Transverse colon (tissue), 4 donors: Measurements from ENCODE around the gene CALN1. TPM values are rescaled to one million over a fixed set of nuclear protein-coding genes. Genes with fewer than 3 reads are reported as not detected.
"Not testable (repeated sequence)": the region's sequence is repeated elsewhere in the genome, so short reads cannot be mapped to it uniquely, and the experiment has no call there.

ENCODE experiments used
- DNase-seq: peaks from one replicate; pipeline ENCODE4 v3.0.0-alpha.2; 2019
- H3K27ac ChIP-seq, 4 donors: fragments of 200-600 bp; sonication (generic); 2 replicates each; pipeline ENCODE4 v1.5.1; 2016 to 2018; ENCODE audit warnings: inconsistent platforms in 4 of 4
- H3K27me3 ChIP-seq: fragments of 200-600 bp; sonication (generic); 2 replicates; pipeline ENCODE4 v1.5.1; 2017; ENCODE audit warnings: inconsistent platforms
- H3K36me3 ChIP-seq, 4 donors: fragments of 200-600 bp; sonication (generic); 2 replicates each; pipeline ENCODE4 v1.5.1; 2017 to 2019; ENCODE audit warnings: inconsistent platforms in 4 of 4
- H3K4me1 ChIP-seq, 4 donors: fragments of 200-600 bp; sonication (generic); 2 replicates each; pipeline ENCODE4 v1.5.1; 2017 to 2020; ENCODE audit warnings: inconsistent platforms in 4 of 4
- H3K4me3 ChIP-seq, 4 donors: fragments of 200-600 bp; sonication (generic); 1 replicate in 1 of 4; 2 replicates in 3 of 4; pipeline versions ENCODE4 v1.5.1 to v1.6.1; 2017 to 2019; ENCODE audit warnings: inconsistent platforms in 4 of 4
- H3K9me3 ChIP-seq, 2 donors: fragments of 200-600 bp; sonication (generic); 2 replicates each; pipeline ENCODE4 v1.5.1; 2017 to 2019; ENCODE audit warnings: inconsistent platforms in 2 of 2
- EP300 ChIP-seq: sonication (generic); formaldehyde crosslinking; IDR thresholded peaks from one replicate; pipeline ENCODE4 v1.6.1; 2017; ENCODE audit warnings: antibody characterized with exemption, low read depth
- POLR2A ChIP-seq: fragments of 450-650 bp; IDR thresholded peaks from one replicate; pipeline ENCODE4 v1.6.1; 2016; ENCODE audit warnings: antibody characterized with exemption, mild to moderate bottlenecking, moderate library complexity
- POLR2AphosphoS5 ChIP-seq, 3 donors: sonication (generic); formaldehyde crosslinking; IDR thresholded peaks; one replicate each; pipeline ENCODE4 v1.6.1; 2016; ENCODE audit warnings: antibody characterized with exemption in 3 of 3
- WGBS, 2 donors: methylation state at CpG; one replicate each; pipeline ENCODE4 v1.1.5; 2018; ENCODE audit warnings: low coverage in 1 of 2; 5-methylcytosine and 5-hydroxymethylcytosine counted together
- in situ Hi-C, 4 donors: fragments of 200-750 bp; cut with MboI; loops; one replicate each; pipeline versions ENCODE4 v1.15.0 to v1.15.1; 2017; ENCODE audit warnings: low sequenced_read_pairs in 3 of 4, low pct_ligation_motif_present in 1 of 4, low pct_unique_long_range_greater_than_20kb in 1 of 4
- intact Hi-C: fragments of 100-400 bp; cut with DNase I; formaldehyde crosslinking; loops from one replicate; pipeline ENCODE4 v1.15.1; 2023; ENCODE audit warnings: low total_unique reads
- total RNA-seq, 4 donors: library from RNA; depleted of rRNA; stranded (reverse); fragments of >200 nt; gene quantifications; one replicate each; pipeline ENCODE4 v1.1.0, GENCODE V29; 2016
- TF ChIP-seq, protein P1 (sequence below), 5 experiments: fragments of 200-600 bp in 3 of 5; fragments of 450-650 bp in 2 of 5; sonication (generic) in 3 of 5; IDR thresholded peaks; 1 replicate in 2 of 5; 2 replicates in 3 of 5; pipeline ENCODE4 v1.5.1; 2016 to 2017; ENCODE audit warnings: antibody characterized with exemption in 5 of 5, inconsistent platforms in 3 of 5, mild to moderate bottlenecking in 2 of 5, moderate library complexity in 1 of 5

The CALN1 gene
- total RNA-seq, 4 donors from 2014 or later = not detected

DNA sequence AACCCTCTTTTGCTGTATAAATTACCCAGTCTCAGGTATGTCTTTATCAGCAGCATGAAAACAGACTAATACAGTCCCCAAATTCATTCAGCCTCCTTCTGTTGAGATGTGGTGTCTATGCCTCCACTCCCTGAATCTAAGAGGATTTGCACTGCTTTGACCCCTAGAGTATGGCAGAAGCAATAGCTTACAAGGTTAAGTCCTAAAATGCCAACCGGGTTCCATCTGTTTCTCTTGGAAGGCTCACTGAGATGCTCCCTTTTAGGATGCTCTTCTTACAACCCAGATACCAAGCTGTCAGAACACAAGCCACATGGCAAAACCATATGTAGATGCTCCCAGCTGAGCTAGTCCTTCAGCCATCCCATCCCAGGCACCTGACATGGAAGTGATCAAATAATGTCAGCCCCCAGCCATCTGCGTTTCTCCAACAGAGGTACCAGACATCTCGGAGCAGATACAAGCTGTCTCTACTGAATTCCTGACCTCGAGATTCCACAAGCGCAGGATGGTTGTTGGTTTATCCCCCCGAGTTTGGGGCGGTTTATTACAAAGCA is 20.2 kb downstream of the CALN1 start:
- Histone ChIP-seq H3K4me3 (no peak overlapping the region), H3K4me1 (no peaks in the 10 kb centered on the region), H3K36me3 (no peaks in the 10 kb centered on the region), H3K27me3 (no peaks in the 10 kb centered on the region), H3K27ac (no peak overlapping the region), H3K9me3 (no peaks in the 10 kb centered on the region)
- in situ Hi-C loops (no loop called here), intact Hi-C loops (no loop called here)
- DNase-seq = no peak
- TF ChIP-seq POLR2AphosphoS5 (IDR thresholded peaks at IDR 0.05) (no peak), EP300 (no peak), POLR2A (no peak)
- TF ChIP-seq, protein P1, sequence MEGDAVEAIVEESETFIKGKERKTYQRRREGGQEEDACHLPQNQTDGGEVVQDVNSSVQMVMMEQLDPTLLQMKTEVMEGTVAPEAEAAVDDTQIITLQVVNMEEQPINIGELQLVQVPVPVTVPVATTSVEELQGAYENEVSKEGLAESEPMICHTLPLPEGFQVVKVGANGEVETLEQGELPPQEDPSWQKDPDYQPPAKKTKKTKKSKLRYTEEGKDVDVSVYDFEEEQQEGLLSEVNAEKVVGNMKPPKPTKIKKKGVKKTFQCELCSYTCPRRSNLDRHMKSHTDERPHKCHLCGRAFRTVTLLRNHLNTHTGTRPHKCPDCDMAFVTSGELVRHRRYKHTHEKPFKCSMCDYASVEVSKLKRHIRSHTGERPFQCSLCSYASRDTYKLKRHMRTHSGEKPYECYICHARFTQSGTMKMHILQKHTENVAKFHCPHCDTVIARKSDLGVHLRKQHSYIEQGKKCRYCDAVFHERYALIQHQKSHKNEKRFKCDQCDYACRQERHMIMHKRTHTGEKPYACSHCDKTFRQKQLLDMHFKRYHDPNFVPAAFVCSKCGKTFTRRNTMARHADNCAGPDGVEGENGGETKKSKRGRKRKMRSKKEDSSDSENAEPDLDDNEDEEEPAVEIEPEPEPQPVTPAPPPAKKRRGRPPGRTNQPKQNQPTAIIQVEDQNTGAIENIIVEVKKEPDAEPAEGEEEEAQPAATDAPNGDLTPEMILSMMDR (IDR thresholded peaks at IDR 0.05) = no peak
- 90 to 92% methylated on average over 2 to 7 of the region's 7 CpGs for WGBS, 2 donors

DNA sequence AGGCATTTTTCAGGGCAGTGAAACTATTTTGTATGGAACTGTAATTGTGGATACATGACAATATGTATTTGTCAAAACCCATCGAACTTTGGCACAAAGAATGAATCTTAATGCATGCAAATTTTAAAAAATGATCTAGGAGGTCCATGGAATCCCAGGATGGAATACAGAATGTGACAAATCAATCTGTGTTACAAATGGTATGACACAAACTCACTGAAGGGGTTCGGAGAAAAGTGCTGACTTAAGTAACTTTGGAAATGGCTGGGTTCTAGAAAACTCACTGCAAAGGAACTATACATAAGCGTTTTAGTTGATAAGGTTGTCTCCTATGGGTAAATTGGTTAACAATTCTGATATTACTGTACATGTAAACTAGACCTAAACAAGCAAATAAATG is 26.0 kb downstream of the CALN1 start:
- no peak overlapping the region for H3K4me3 ChIP-seq
- no peak for DNase-seq
- H3K36me3 ChIP-seq = no peaks in the 10 kb centered on the region
- no peak overlapping the region for H3K27ac ChIP-seq
- in situ Hi-C loops (no loop called here), intact Hi-C loops (no loop called here)
- H3K9me3 ChIP-seq = no peaks in the 10 kb centered on the region
- no peaks in the 10 kb centered on the region for H3K27me3 ChIP-seq
- H3K4me1 ChIP-seq = no peaks in the 10 kb centered on the region
- WGBS, 2 donors = 72 to 79% methylated on average over 3 of the region's 3 CpGs
- no peak for TF ChIP-seq POLR2AphosphoS5 (IDR thresholded peaks at IDR 0.05)
- no peak for TF ChIP-seq POLR2A
- TF ChIP-seq, protein P1 (IDR thresholded peaks at IDR 0.05) = no peak
- no peak for TF ChIP-seq EP300

DNA sequence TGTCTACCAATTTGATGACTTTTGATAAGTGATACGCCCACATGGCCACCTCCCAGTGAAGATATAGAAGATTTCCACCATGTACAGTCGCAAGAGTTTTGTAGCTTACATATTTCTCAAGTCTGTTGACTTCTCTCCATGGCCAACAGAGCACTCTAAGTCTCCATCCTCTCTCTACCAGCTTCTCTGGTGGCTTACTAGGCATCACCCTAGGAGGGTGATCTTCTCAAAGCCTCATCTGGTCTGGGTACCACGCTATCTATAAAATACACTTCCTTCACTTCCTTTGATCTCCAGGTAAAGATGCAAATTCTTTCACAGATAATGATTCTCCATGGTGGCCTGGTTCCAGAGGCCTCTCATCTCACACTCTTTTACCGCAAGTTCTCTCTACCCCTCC is 49.9 kb downstream of the CALN1 start:
- TF ChIP-seq POLR2AphosphoS5 (IDR thresholded peaks at IDR 0.05) = no peak
- Histone ChIP-seq H3K36me3 (no peaks in the 10 kb centered on the region), H3K9me3 (no peaks in the 10 kb centered on the region), H3K4me1 (no peaks in the 10 kb centered on the region), H3K27me3 (no peaks in the 10 kb centered on the region), H3K4me3 (no peak overlapping the region), H3K27ac (no peak overlapping the region)
- WGBS, 2 donors = 80 to 89% methylated on average over 4 of the region's 4 CpGs
- no peak for DNase-seq
- intact Hi-C loops (no loop called here), in situ Hi-C loops (no loop called here)

DNA sequence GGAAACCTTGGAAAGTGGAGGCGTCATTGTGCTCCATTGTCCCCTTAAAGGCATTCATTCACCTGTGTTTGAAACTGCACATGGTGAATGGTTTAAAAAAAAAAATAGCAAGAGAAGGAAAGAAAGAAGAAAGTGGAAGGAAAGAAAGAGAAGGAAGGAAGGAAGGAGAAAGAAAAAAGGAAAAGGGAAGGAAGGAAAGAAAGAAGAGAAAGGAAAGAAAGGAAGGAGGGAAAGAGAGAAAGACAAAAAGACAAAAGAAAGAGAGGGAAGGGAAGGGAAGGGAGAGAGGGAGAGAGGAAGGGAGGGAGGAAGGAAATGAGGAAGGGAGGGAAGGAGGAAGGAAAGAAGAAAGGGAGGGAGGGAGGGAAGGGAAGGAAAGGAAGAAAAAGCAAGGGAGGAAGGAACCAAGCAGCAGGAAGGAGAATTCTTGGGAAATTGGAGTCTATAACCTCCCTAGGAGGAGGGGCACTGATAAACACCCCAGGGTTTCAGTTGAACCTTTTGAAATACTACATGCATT is 66.9 kb downstream of the CALN1 start:
- Histone ChIP-seq H3K4me1 (no peaks in the 10 kb centered on the region), H3K4me3 (no peak overlapping the region), H3K36me3 (no peaks in the 10 kb centered on the region), H3K27me3 (no peaks in the 10 kb centered on the region), H3K27ac (no peak overlapping the region), H3K9me3 (no peaks in the 10 kb centered on the region)
- 81 to 90% methylated on average over 1 of the region's 1 CpG for WGBS, 2 donors
- TF ChIP-seq POLR2A (no peak), EP300 (no peak), POLR2AphosphoS5 (IDR thresholded peaks at IDR 0.05) (no peak)
- TF ChIP-seq, protein P1 (IDR thresholded peaks at IDR 0.05) = no peak
- no peak for DNase-seq
- intact Hi-C loops = no loop called here
- in situ Hi-C loops = no loop called here

DNA sequence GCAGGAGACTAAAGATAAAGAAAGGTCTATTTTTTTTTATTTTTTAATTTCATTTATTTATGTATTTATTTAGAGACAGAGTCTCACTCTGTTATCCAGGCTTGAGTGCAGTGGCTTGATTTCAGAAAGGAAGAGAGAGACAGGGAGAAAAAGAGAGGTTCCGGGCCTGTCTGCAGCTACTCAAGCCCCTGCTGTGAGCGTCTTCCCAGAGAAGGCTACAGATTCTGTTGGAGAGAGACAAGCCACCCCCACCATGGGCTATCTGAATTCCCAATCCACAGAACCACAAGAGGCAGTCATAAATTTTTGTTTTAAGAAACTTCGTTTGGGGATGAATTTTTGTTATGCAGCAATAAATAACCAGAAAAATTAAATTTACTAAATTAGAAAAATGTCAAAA is 68.1 kb downstream of the CALN1 start:
- no peaks in the 10 kb centered on the region for H3K4me1 ChIP-seq
- TF ChIP-seq POLR2A (no peak), EP300 (no peak), POLR2AphosphoS5 (IDR thresholded peaks at IDR 0.05) (no peak)
- TF ChIP-seq, protein P1 (IDR thresholded peaks at IDR 0.05) = no peak
- intact Hi-C loops = no loop called here

DNA sequence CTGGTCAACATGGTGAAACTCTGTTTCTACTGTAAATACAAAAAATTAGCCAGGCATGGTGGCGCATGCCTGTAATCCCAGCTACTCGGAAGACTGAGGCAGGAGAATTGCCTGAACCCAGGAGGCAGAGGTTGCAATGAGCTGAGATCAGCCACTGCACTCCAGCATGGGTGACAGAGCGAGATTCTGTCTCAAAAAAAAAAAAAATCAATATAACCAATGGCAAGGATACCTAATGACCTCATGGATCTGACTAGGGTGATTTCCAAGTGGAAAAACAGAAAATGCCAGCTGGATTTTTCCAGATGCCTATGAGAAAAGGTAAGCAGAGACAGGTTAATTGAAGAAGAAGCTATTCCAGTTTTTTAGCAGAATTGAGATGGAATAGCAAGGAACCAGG is 68.8 kb downstream of the CALN1 start:
- in situ Hi-C loops, DNase-seq, H3K27ac ChIP-seq, H3K9me3 ChIP-seq, H3K27me3 ChIP-seq, intact Hi-C loops, H3K4me1 ChIP-seq, H3K36me3 ChIP-seq, H3K4me3 ChIP-seq: not testable (repeated sequence)
- 84 to 92% methylated on average over 3 of the region's 3 CpGs for WGBS, 2 donors

More for the DNA sequence above, 68.1 kb downstream of the CALN1 start:
- WGBS, 2 donors = 59% methylated on average over 3 of the region's 3 CpGs; no CpG with 5 or more reads in 1 of the 2 donors
- H3K27ac ChIP-seq = no peak overlapping the region
- H3K27me3 ChIP-seq = no peaks in the 10 kb centered on the region
- DNase-seq = no peak
- H3K9me3 ChIP-seq = no peaks in the 10 kb centered on the region
- in situ Hi-C loops = no loop called here
- no peak overlapping the region for H3K4me3 ChIP-seq
- H3K36me3 ChIP-seq = no peaks in the 10 kb centered on the region
